ENCODE data around the gene GRIN3A.
"Not testable (repeated sequence)": the region's sequence is repeated elsewhere in the genome, so short reads cannot be mapped to it uniquely, and the experiment has no call there.

Gene GRIN3A

GRCh38 chr9:101738566-101739183 is at the start of gene GRIN3A:
Gene GRIN3A (minus strand): TSS chr9:101738647. CDS start chr9:101737979, 668 bp downstream.
- DNase-seq (ENCODE audit: low read depth): no peak

- no peak for DNase-seq (ENCODE audit: low read depth)
These were observed 49.4 kb upstream of the GRIN3A start for GRCh38 chr9:101787891-101788290.

GRCh38 chr9:101778332-101778731 is 39.9 kb upstream of the GRIN3A start:
- no peak for DNase-seq (ENCODE audit: low read depth)

- DNase-seq (ENCODE audit: low read depth): no peak
These were observed 26.0 kb upstream of the GRIN3A start for GRCh38 chr9:101764472-101764871.

- no peak for DNase-seq (ENCODE audit: low read depth)
These were observed 20.0 kb upstream of the GRIN3A start for GRCh38 chr9:101758304-101758930.

GRCh38 chr9:101753716-101754115 is 15.3 kb upstream of the GRIN3A start:
- DNase-seq (ENCODE audit: low read depth): no peak

GRCh38 chr9:101751895-101752294 is 13.4 kb upstream of the GRIN3A start:
- no peak for DNase-seq (ENCODE audit: low read depth)

- DNase-seq (ENCODE audit: low read depth): no peak
These were observed 864 bp upstream of the GRIN3A start for GRCh38 chr9:101739311-101739710.

- peak; percentile 4 for DNase-seq (ENCODE audit: low read depth)
These were observed 512 bp downstream of the GRIN3A start for GRCh38 chr9:101737705-101738565.

- no peak for DNase-seq (ENCODE audit: low read depth)
These were observed 1.2 kb downstream of the GRIN3A start for GRCh38 chr9:101737165-101737704.

GRCh38 chr9:101736717-101737116 is 1.7 kb downstream of the GRIN3A start:
- DNase-seq (ENCODE audit: low read depth): peak; percentile 10

GRCh38 chr9:101731429-101731828 is 7.0 kb downstream of the GRIN3A start:
- no peak for DNase-seq (ENCODE audit: low read depth)

- peak; percentile 18 for DNase-seq (ENCODE audit: low read depth)
These were observed 10.6 kb downstream of the GRIN3A start for GRCh38 chr9:101727612-101728524.

GRCh38 chr9:101724271-101724670 is 14.2 kb downstream of the GRIN3A start:
- not testable (repeated sequence) for DNase-seq (ENCODE audit: low read depth)

GRCh38 chr9:101718192-101718591 is 20.3 kb downstream of the GRIN3A start:
- no peak for DNase-seq (ENCODE audit: low read depth)

- no peak for DNase-seq (ENCODE audit: low read depth)
These were observed 21.8 kb downstream of the GRIN3A start for GRCh38 chr9:101716629-101717028.

GRCh38 chr9:101711330-101711941 is 27.0 kb downstream of the GRIN3A start:
- peak; percentile 2 for DNase-seq (ENCODE audit: low read depth)

- DNase-seq (ENCODE audit: low read depth): no peak
These were observed 29.6 kb downstream of the GRIN3A start for GRCh38 chr9:101708855-101709254.

GRCh38 chr9:101707721-101708120 is 30.7 kb downstream of the GRIN3A start:
- DNase-seq (ENCODE audit: low read depth): no peak

GRCh38 chr9:101706997-101707396 is 31.4 kb downstream of the GRIN3A start:
- no peak for DNase-seq (ENCODE audit: low read depth)

GRCh38 chr9:101706261-101706798 is 32.1 kb downstream of the GRIN3A start:
- no peak for DNase-seq (ENCODE audit: low read depth)
